ENCODE data around the gene PIK3CG. TPM values are rescaled to one million over a fixed set of nuclear protein-coding genes. Genes with fewer than 3 reads are reported as not detected.

The PIK3CG gene
- total RNA-seq, 4 donors from 2014 or later: 3.1 to 9.3 (median 7.2) TPM

DNA sequence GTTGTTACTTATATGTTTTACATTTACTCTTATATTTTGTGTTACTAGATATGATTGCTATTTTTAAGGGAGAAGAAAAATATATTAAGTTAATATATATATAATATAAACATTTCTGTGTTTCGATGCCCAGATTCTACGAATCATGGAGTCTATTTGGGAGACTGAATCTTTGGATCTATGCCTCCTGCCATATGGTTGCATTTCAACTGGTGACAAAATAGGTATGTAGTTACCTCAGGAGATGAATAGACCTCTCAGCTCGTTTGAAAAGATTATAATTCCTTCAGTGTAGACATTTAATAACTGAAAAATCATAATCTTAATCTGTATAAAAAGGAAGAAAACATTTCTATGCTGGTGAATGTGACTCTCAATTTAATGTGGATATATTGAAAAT, 16.9 kb downstream of the PIK3CG start:
- H3K27me3 ChIP-seq: no peaks in the 10 kb centered on the region
- TF ChIP-seq, protein P1, sequence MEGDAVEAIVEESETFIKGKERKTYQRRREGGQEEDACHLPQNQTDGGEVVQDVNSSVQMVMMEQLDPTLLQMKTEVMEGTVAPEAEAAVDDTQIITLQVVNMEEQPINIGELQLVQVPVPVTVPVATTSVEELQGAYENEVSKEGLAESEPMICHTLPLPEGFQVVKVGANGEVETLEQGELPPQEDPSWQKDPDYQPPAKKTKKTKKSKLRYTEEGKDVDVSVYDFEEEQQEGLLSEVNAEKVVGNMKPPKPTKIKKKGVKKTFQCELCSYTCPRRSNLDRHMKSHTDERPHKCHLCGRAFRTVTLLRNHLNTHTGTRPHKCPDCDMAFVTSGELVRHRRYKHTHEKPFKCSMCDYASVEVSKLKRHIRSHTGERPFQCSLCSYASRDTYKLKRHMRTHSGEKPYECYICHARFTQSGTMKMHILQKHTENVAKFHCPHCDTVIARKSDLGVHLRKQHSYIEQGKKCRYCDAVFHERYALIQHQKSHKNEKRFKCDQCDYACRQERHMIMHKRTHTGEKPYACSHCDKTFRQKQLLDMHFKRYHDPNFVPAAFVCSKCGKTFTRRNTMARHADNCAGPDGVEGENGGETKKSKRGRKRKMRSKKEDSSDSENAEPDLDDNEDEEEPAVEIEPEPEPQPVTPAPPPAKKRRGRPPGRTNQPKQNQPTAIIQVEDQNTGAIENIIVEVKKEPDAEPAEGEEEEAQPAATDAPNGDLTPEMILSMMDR (IDR thresholded peaks at IDR 0.05): no peak
- no peak for TF ChIP-seq EP300 (IDR thresholded peaks at IDR 0.05)
- TF ChIP-seq POLR2A (IDR thresholded peaks at IDR 0.05): no peak
- 79 to 83% methylated on average over 3 of the region's 3 CpGs for WGBS, 2 donors

DNA sequence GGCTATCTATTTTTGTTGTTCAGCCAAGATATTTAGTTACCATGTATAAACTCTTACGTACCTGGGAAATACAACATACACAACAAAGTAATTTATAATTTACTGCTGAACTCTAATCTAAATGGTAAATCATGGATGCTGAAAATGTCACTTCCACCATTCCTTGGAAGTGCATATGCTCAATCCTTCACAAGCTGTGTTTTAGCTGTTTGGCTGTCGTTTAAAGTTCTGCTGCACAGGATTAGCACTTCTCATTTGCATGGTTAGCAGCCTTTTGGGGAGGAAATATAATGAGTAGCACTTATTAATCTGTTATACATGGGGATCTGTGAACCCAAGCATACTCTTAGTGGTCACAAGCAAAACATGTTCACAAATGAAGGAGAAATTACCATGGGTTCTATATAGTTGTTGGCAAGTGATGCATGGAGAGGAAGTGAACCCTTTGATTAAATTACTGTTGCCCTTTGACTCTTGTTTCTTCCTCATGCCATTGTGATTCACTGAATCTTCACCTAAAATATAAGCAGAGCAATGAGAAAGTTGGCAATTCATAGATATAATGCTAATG, 18.5 kb downstream of the PIK3CG start:
- WGBS, 2 donors: 79 to 83% methylated on average over 2 of the region's 2 CpGs
- DNase-seq (ENCODE audit: low spot score in 2 of 2): no peak
- no peaks in the 10 kb centered on the region for H3K36me3 ChIP-seq
- H3K27ac ChIP-seq: no peak overlapping the region
- H3K27me3 ChIP-seq: no peaks in the 10 kb centered on the region
- H3K4me1 ChIP-seq: peaks cover 0 to 2% (median 0%) of the 10 kb centered on the region in 4 donors
- H3K9me3 ChIP-seq: no peaks in the 10 kb centered on the region
- TF ChIP-seq EP300 (IDR thresholded peaks at IDR 0.05): no peak
- TF ChIP-seq, protein P1 (IDR thresholded peaks at IDR 0.05): no peak
- no peak for TF ChIP-seq POLR2A (IDR thresholded peaks at IDR 0.05)
- no peak overlapping the region for H3K4me3 ChIP-seq

More for the DNA sequence above, 16.9 kb downstream of the PIK3CG start:
- H3K9me3 ChIP-seq: no peaks in the 10 kb centered on the region
- H3K4me3 ChIP-seq: no peak overlapping the region
- DNase-seq (ENCODE audit: low spot score in 2 of 2): no peak
- peaks cover 0 to 11% (median 0%) of the 10 kb centered on the region in 4 donors for H3K4me1 ChIP-seq
- no peaks in the 10 kb centered on the region for H3K36me3 ChIP-seq
- no peak overlapping the region for H3K27ac ChIP-seq

DNA sequence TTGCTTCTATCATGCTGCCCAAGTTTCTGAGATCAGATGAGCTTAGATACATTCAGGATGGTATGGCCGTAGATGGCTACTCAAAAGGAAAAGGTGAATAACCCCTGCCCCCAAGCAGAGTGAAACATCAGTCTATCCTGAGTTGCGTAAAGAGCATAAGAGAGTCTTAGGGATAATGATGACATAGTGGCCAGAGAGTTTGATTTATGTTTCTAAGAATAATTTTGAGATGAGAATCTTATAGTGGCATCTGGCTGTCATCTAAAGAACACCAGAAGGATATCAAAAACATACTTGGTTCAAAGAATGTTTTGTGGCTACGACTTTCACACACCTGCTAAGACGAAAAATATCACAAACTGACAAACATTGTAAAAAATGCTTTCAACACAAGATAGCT, 20.6 kb downstream of the PIK3CG start:
- Histone ChIP-seq H3K4me1 (no peaks in the 10 kb centered on the region), H3K9me3 (no peaks in the 10 kb centered on the region), H3K36me3 (no peaks in the 10 kb centered on the region), H3K27ac (no peak overlapping the region), H3K27me3 (no peaks in the 10 kb centered on the region), H3K4me3 (no peak overlapping the region)
- whole genome bisulfite sequencing, 2 donors: 89% methylated on average over 4 of the region's 4 CpGs
- DNase-seq (ENCODE audit: low spot score in 2 of 2): no peak
- no peak for TF ChIP-seq EP300 (IDR thresholded peaks at IDR 0.05)
- no peak for TF ChIP-seq POLR2A (IDR thresholded peaks at IDR 0.05)
- TF ChIP-seq, protein P1 (IDR thresholded peaks at IDR 0.05): no peak

DNA sequence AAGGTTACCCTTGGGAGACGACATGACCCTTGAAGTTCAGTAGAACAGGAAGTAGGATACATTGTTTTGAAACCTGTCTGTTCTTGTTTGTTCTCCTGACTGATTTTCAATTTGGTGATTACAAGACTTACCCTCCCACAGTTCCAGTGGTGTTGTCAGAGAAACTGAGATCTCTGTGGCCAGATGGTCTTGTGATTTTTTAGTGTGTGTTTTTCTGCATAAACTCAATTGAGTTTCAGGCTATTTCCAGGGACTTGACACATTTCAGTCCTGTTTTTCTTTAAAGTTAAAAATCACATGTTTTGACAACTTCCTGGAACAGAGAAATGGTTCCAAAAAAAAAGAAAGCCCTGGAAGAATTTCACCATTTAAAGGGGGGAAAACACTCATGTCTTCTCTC, 22.3 kb downstream of the PIK3CG start:
- Histone ChIP-seq H3K9me3 (no peaks in the 10 kb centered on the region), H3K4me3 (no peak overlapping the region), H3K27ac (no peak overlapping the region), H3K4me1 (no peaks in the 10 kb centered on the region), H3K36me3 (no peaks in the 10 kb centered on the region), H3K27me3 (no peaks in the 10 kb centered on the region)
- no peak for DNase-seq (ENCODE audit: low spot score in 2 of 2)
- WGBS, 2 donors: 40 to 46% methylated on average over 1 of the region's 1 CpG
- no peak for TF ChIP-seq POLR2A (IDR thresholded peaks at IDR 0.05)
- TF ChIP-seq, protein P1 (IDR thresholded peaks at IDR 0.05): no peak
- TF ChIP-seq EP300 (IDR thresholded peaks at IDR 0.05): no peak

DNA sequence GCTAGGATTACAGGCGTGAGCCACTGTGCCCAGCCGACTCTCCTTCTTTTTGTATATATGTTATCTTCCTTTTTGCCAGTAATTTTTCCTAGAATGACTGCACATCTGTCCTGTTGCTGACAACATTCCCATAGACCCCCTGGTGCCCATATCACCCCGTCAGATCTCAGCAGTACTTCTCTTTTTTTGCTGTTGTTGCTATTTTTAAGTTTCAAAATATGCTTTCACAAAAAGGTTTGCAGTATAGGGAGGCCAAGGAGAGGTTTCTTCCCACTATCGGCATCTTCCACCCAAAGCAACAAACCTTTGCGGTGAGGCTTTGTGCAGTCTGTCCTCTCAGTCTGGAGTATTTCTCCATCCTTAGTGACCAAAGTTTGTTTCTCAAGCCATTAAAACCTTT, 23.1 kb downstream of the PIK3CG start:
- Histone ChIP-seq H3K27me3 (no peaks in the 10 kb centered on the region), H3K4me3 (no peak overlapping the region)
- WGBS, 2 donors: 86 to 89% methylated on average over 5 of the region's 5 CpGs

More for the DNA sequence above, 23.1 kb downstream of the PIK3CG start:
- H3K36me3 ChIP-seq: no peaks in the 10 kb centered on the region
- no peak overlapping the region for H3K27ac ChIP-seq
- TF ChIP-seq EP300 (IDR thresholded peaks at IDR 0.05): no peak
- TF ChIP-seq, protein P1 (IDR thresholded peaks at IDR 0.05): no peak
- TF ChIP-seq POLR2A (IDR thresholded peaks at IDR 0.05): no peak
- no peak for DNase-seq (ENCODE audit: low spot score in 2 of 2)
- no peaks in the 10 kb centered on the region for H3K9me3 ChIP-seq
- H3K4me1 ChIP-seq: no peaks in the 10 kb centered on the region

Measured in tibial nerve (tissue), 4 donors.